Tibial artery (tissue), 4 donors: Measurements from ENCODE around the gene RINT1.

ENCODE experiments used
- DNase-seq, 2 donors: peaks; one replicate each; pipeline ENCODE4 v3.0.0-alpha.2; 2019
- H3K27ac ChIP-seq, 2 donors: fragments of 200-600 bp; sonication (generic) in 1 of 2; 1 replicate in 1 of 2; 2 replicates in 1 of 2; pipeline ENCODE4 v1.5.1; 2018 to 2019; ENCODE audit warnings: mild to moderate bottlenecking in 1 of 2
- H3K27me3 ChIP-seq, 2 donors: fragments of 200-600 bp; sonication (generic) in 1 of 2; one replicate each; pipeline versions ENCODE4 v1.5.1 to v1.6.0; 2016 to 2019
- H3K36me3 ChIP-seq, 3 donors: fragments of 200-600 bp; sonication (generic) in 2 of 3; one replicate each; pipeline ENCODE4 v1.5.1; 2016 to 2019; ENCODE audit warnings: mild to moderate bottlenecking in 2 of 3
- H3K4me1 ChIP-seq, 4 donors: fragments of 200-600 bp; sonication (generic) in 2 of 4; 1 replicate in 3 of 4; 2 replicates in 1 of 4; pipeline ENCODE4 v1.5.1; 2016 to 2019
- H3K4me3 ChIP-seq, 2 donors: fragments of 200-600 bp; sonication (generic) in 1 of 2; 1 replicate in 1 of 2; 2 replicates in 1 of 2; pipeline ENCODE4 v1.5.1; 2018 to 2019; ENCODE audit warnings: mild to moderate bottlenecking in 2 of 2
- H3K9me3 ChIP-seq, 3 donors: fragments of 200-600 bp; sonication (generic) in 1 of 3; one replicate each; pipeline ENCODE4 v1.5.1; 2016 to 2019
- CTCF ChIP-seq, 2 experiments: fragments of 200-600 bp in 1 of 2; fragments of 450-650 bp in 1 of 2; IDR thresholded peaks; one replicate each; pipeline ENCODE4 v1.5.1; 2017 to 2019; ENCODE audit warnings: antibody characterized with exemption in 2 of 2, mild to moderate bottlenecking in 1 of 2, moderate library complexity in 1 of 2
- intact Hi-C: fragments of 100-400 bp; cut with DNase I; formaldehyde crosslinking; loops from one replicate; pipeline ENCODE4 v1.15.0; 2023; ENCODE audit warnings: low total_unique reads

RINT1 gene

DNA sequence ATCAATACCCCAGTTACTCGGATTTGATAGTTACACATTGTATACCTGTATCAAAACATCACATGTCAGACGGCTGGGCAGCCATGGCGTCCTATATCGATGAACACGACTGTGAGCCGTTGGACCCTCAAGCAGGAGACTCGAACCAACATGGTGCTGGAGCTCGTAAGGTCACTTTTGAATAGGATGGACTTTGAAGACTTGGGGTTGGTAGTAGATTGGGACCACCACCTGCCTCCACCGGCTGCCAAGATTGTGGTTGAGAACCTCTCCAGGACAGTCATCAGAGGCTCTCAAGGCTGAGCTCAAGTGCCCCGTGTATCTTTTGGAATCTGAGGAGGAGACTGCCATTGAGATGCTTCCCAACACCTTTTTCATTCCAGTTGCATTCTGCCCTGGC, 1.9 kb upstream of the RINT1 start:
- intact Hi-C loops = no loop called here
- no peaks in the 10 kb centered on the region for H3K27me3 ChIP-seq
- DNase-seq = no peak
- H3K36me3 ChIP-seq = no peaks in the 10 kb centered on the region
- H3K4me1 ChIP-seq = peaks cover 0 to 22% (median 16%) of the 10 kb centered on the region in 4 donors
- H3K9me3 ChIP-seq = no peaks in the 10 kb centered on the region
- H3K27ac ChIP-seq = no peak overlapping the region
- no peak for TF ChIP-seq CTCF (IDR thresholded peaks at IDR 0.05)
- H3K4me3 ChIP-seq = no peak overlapping the region

- no peak for TF ChIP-seq CTCF (IDR thresholded peaks at IDR 0.05)
- Histone ChIP-seq H3K4me1 (peaks cover 0 to 22% (median 16%) of the 10 kb centered on the region in 4 donors), H3K4me3 (no peak overlapping the region), H3K27me3 (no peaks in the 10 kb centered on the region), H3K36me3 (peaks cover 0 to under 1% (median 0%) of the 10 kb centered on the region in 3 donors), H3K27ac (no peak overlapping the region), H3K9me3 (no peaks in the 10 kb centered on the region)
- intact Hi-C loops = no loop called here
- no peak for DNase-seq
These were observed 1.5 kb upstream of the RINT1 start for GRCh38 chr7:105530546-105530945.

GRCh38 chr7:105532709-105533460, 884 bp downstream of the RINT1 start:
- intact Hi-C loops = no loop called here
- H3K4me3 ChIP-seq = peak overlapping the region; percentile 91 to 98
- peak overlapping the region; percentile 88 to 90 for H3K27ac ChIP-seq
- H3K9me3 ChIP-seq = no peaks in the 10 kb centered on the region
- H3K36me3 ChIP-seq = peaks cover 4 to 14% (median 11%) of the 10 kb centered on the region in 3 donors
- peaks cover 0 to 22% (median 16%) of the 10 kb centered on the region in 4 donors for H3K4me1 ChIP-seq
- no peaks in the 10 kb centered on the region for H3K27me3 ChIP-seq
- DNase-seq = no peak
- no peak for TF ChIP-seq CTCF (IDR thresholded peaks at IDR 0.05)

DNA sequence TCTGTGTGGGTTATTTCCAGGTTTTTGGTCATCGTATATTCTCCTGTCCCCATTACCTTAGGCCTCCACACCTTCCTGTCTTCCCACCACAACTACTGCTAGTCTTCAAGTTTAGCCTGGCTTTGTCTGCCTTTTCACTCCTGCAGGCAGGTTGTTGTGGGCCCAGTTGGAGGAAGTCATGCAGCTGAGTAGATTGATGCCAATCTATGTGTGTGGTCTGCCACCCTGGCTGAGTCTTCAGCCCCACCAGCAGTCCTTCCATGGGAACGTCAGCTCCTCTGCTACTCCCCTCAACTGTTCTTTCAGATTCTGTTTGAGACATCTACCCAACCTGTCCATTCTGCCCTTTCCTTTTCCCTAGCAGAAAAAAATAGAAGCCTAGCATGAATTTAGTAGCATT, 6.3 kb downstream of the RINT1 start:
- Histone ChIP-seq H3K27me3 (no peaks in the 10 kb centered on the region), H3K4me1 (peaks cover 0 to 8% (median 4%) of the 10 kb centered on the region in 4 donors), H3K27ac (no peak overlapping the region), H3K9me3 (no peaks in the 10 kb centered on the region), H3K4me3 (no peak overlapping the region), H3K36me3 (peaks cover 41 to 67% (median 51%) of the 10 kb centered on the region in 3 donors)
- intact Hi-C loops = no loop called here
- DNase-seq = no peak
- no peak for TF ChIP-seq CTCF (IDR thresholded peaks at IDR 0.05)

DNA sequence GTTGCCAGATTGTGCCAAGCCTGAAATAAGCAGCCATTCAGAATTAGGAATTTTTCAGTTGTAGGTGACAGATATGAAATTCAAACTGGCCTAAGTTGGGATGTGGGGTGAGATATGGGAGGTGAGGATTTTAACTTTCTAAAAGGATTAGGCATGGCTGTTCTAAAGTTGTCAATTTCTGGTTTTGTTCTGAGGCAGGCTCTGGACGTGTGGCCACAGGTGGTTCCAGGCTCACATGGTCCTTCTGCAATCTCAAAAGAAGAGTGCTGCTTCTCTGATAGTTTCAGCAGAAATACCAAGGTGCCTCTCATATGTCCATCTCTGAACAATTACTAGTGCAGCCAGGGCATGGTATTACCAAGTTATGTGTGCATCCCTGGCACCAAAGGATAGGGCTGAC, 27.9 kb downstream of the RINT1 start:
- H3K4me3 ChIP-seq = no peak overlapping the region
- no peak for DNase-seq
- no peaks in the 10 kb centered on the region for H3K4me1 ChIP-seq
- no peak for TF ChIP-seq CTCF (IDR thresholded peaks at IDR 0.05)
- H3K36me3 ChIP-seq = peaks cover 63 to 84% (median 70%) of the 10 kb centered on the region in 3 donors
- intact Hi-C loops = no loop called here
- H3K27me3 ChIP-seq = no peaks in the 10 kb centered on the region
- H3K9me3 ChIP-seq = no peaks in the 10 kb centered on the region
- H3K27ac ChIP-seq = no peak overlapping the region
